D721Med (cell line): ENCODE results near the gene HENMT1.

Source experiments
- DNase-seq: peaks from one replicate; pipeline ENCODE4 v3.0.0; 2011; ENCODE audit warnings: low spot score; ENCODE audit not compliant: insufficient read length
- FAIRE-seq: peaks from 2 replicates; lab custom pipeline; 2011; peaks lifted over from hg19 to GRCh38; lab: Jason Lieb, UNC
- CTCF ChIP-seq: IDR thresholded peaks from 2 replicates; pipeline ENCODE4 v1.5.1; 2012; ENCODE audit warnings: mild to moderate bottlenecking, control low read depth; ENCODE audit not compliant: insufficient read depth; ENCODE audit errors: missing control alignments

The HENMT1 gene

GRCh38 chr1:108627256-108627655 lies 33.6 kb downstream of the HENMT1 start:
- no peak for TF ChIP-seq CTCF
- DNase-seq (no peak), FAIRE-seq (no peak)

GRCh38 chr1:108624069-108624468 lies 36.8 kb downstream of the HENMT1 start:
- FAIRE-seq (no peak), DNase-seq (no peak)
- TF ChIP-seq CTCF = no peak

GRCh38 chr1:108617724-108618056 lies 43.2 kb downstream of the HENMT1 start:
- FAIRE-seq (no peak), DNase-seq (no peak)
- no peak for TF ChIP-seq CTCF

GRCh38 chr1:108617008-108617723 lies 43.7 kb downstream of the HENMT1 start:
- DNase-seq (no peak), FAIRE-seq (no peak)
- TF ChIP-seq CTCF = no peak

- DNase-seq = no peak
- FAIRE-seq = no peak
- no peak for TF ChIP-seq CTCF
These were observed 45.3 kb downstream of the HENMT1 start for GRCh38 chr1:108615544-108615943.

GRCh38 chr1:108612496-108612895 lies 48.4 kb downstream of the HENMT1 start:
- TF ChIP-seq CTCF = no peak
- DNase-seq (no peak), FAIRE-seq (no peak)

- FAIRE-seq = no peak
- no peak for TF ChIP-seq CTCF
- DNase-seq = no peak
These were observed 48.9 kb downstream of the HENMT1 start for GRCh38 chr1:108611984-108612383.
